HG02610 (cell line): ENCODE measurements around the gene TBC1D14.
"Not testable (repeated sequence)": the region's sequence is repeated elsewhere in the genome, so short reads cannot be mapped to it uniquely, and the experiment has no call there.

Source experiments
- ATAC-seq: cut with Tn5 transposase; IDR thresholded peaks from one replicate; pipeline ENCODE4 v1.9.1; 2021; ENCODE audit warnings: mild to moderate bottlenecking, moderate library complexity; ENCODE audit not compliant: unreplicated experiment

Gene TBC1D14

GRCh38 chr4:6967846-6968340 is 58.3 kb downstream of the TBC1D14 start:
- no peak for ATAC-seq

- no peak for ATAC-seq
Measured at GRCh38 chr4:6968496-6968895, 58.9 kb downstream of the TBC1D14 start.

GRCh38 chr4:6969826-6970800 is 60.5 kb downstream of the TBC1D14 start:
- ATAC-seq, result peak; percentile 77

- ATAC-seq, result no peak
Measured at GRCh38 chr4:6971536-6972374, 62.1 kb downstream of the TBC1D14 start.

- no peak for ATAC-seq
Measured at GRCh38 chr4:6972375-6972650, 62.7 kb downstream of the TBC1D14 start.

- ATAC-seq, result no peak
Measured at GRCh38 chr4:6972911-6973310, 63.3 kb downstream of the TBC1D14 start.

GRCh38 chr4:6974138-6974848 is 64.7 kb downstream of the TBC1D14 start:
- ATAC-seq, result peak; percentile 62

GRCh38 chr4:6977846-6978245 is 68.2 kb downstream of the TBC1D14 start:
- not testable (repeated sequence) for ATAC-seq

GRCh38 chr4:6983544-6984142 is 74.0 kb downstream of the TBC1D14 start:
- ATAC-seq, result no peak

- no peak for ATAC-seq
Measured at GRCh38 chr4:6984612-6985425, 75.2 kb downstream of the TBC1D14 start.

GRCh38 chr4:6986072-6986780 is 76.6 kb downstream of the TBC1D14 start:
- peak; percentile 14 for ATAC-seq

GRCh38 chr4:6986781-6987587 is 77.4 kb downstream of the TBC1D14 start:
- peak; percentile 74 for ATAC-seq

- no peak for ATAC-seq
Measured at GRCh38 chr4:6987588-6987961, 77.9 kb downstream of the TBC1D14 start.

- no peak for ATAC-seq
Measured at GRCh38 chr4:6988016-6988715, 78.5 kb downstream of the TBC1D14 start.

- no peak for ATAC-seq
Measured at GRCh38 chr4:6989331-6989923, 79.8 kb downstream of the TBC1D14 start.

GRCh38 chr4:6990661-6991060 is 81.0 kb downstream of the TBC1D14 start:
- no peak for ATAC-seq

- ATAC-seq, result no peak
Measured at GRCh38 chr4:6991249-6991648, 81.6 kb downstream of the TBC1D14 start.
